Measurements from ENCODE around the gene OR51G1. TPM values are rescaled to one million over a fixed set of nuclear protein-coding genes. Genes with fewer than 3 reads are reported as not detected.

OR51G1 gene, protein sequence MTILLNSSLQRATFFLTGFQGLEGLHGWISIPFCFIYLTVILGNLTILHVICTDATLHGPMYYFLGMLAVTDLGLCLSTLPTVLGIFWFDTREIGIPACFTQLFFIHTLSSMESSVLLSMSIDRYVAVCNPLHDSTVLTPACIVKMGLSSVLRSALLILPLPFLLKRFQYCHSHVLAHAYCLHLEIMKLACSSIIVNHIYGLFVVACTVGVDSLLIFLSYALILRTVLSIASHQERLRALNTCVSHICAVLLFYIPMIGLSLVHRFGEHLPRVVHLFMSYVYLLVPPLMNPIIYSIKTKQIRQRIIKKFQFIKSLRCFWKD
- not detected in 2 replicates for total RNA-seq

GRCh38 chr11:4924239-4924638 is at the start of gene OR51G1:
Gene OR51G1 (minus strand): TSS chr11:4924339. CDS start chr11:4924339, 0 bp downstream.

GRCh38 chr11:4955613-4956012 is 31.5 kb upstream of the OR51G1 start, which contains the start of gene OR51A2:
Gene OR51A2 (minus strand): TSS chr11:4955713. CDS start chr11:4955713, 0 bp downstream.

GRCh38 chr11:4947505-4947904 is 23.4 kb upstream of the OR51G1 start, which contains the start of gene OR51A4:
Gene OR51A4 (minus strand): TSS chr11:4947605. CDS start chr11:4947100, 505 bp downstream.

GRCh38 chr11:4919250-4919649 is 4.9 kb downstream of the OR51G1 start, which contains the start of gene OR51G2:
Gene OR51G2 (minus strand): TSS chr11:4919350. CDS start chr11:4915663, 3,687 bp downstream.

DNA sequence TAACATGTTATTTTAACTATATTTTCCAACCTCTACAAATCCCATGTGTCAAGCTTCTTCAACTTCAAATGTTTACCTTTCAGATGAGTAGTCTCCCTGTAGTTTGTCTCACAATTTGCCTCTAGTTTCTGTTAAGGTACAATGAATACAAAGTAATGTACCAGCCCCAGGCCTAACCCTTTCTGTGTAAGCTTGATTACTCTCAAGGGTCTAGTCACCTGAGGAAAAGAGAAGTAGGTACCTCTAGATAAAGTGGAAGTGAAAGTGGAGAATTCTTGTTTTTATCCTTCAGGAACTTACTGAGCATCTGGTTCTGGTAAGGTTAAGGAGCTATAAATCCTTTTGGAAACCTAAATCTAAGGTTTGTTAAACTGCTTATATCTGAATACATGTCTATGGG is 20.7 kb downstream of the OR51G1 start, which contains the start of gene OR51A7:
OR51A7 (plus strand) TSS at position 300 of the 400 bp plus-strand sequence. CDS start 3,587 bp downstream, outside the sequence.

GRCh38 chr11:4881860-4882500 is 42.2 kb downstream of the OR51G1 start, which contains the start of gene OR51T1:
Gene OR51T1 (plus strand): TSS chr11:4881900. CDS start chr11:4881900, 0 bp downstream.

Other genes starting within 250 kb of the OR51G1 start
- gene OR51E2, start 226.5 kb downstream of the OR51G1 start, total RNA-seq = not detected in 2 replicates
- gene MMP26, start 219.6 kb downstream of the OR51G1 start, total RNA-seq = not detected in 2 replicates
- gene OR51F1, start 154.4 kb downstream of the OR51G1 start, total RNA-seq = not detected in 2 replicates
- gene OR52R1, start 120.0 kb downstream of the OR51G1 start, total RNA-seq = not detected in 2 replicates
- not detected in 2 replicates for gene OR51F2, start 103.0 kb downstream of the OR51G1 start, total RNA-seq
- not detected in 2 replicates for gene OR51S1, start 75.1 kb downstream of the OR51G1 start, total RNA-seq
- gene OR51T1, start 42.4 kb downstream of the OR51G1 start, total RNA-seq = not detected in 2 replicates
- gene OR51A7, start 20.6 kb downstream of the OR51G1 start, total RNA-seq = not detected in 2 replicates
- gene OR51G2, start 5.0 kb downstream of the OR51G1 start, total RNA-seq = not detected in 2 replicates
- gene OR51A4, start 23.3 kb upstream of the OR51G1 start, total RNA-seq = not detected in 2 replicates
- not detected in 2 replicates for gene OR51A2, start 31.4 kb upstream of the OR51G1 start, total RNA-seq
- not detected in 2 replicates for gene OR51L1, start 70.5 kb upstream of the OR51G1 start, total RNA-seq
- not detected in 2 replicates for gene OR52J3, start 122.2 kb upstream of the OR51G1 start, total RNA-seq
- gene OR52E2, start 135.3 kb upstream of the OR51G1 start, total RNA-seq = not detected in 2 replicates
- gene OR52E1, start 145.2 kb upstream of the OR51G1 start, total RNA-seq = not detected in 2 replicates
- gene OR52A5, start 214.0 kb upstream of the OR51G1 start, total RNA-seq = not detected in 2 replicates
- not detected in 2 replicates for gene OR52A1, start 230.4 kb upstream of the OR51G1 start, total RNA-seq

Data from airway epithelial cell (primary cell).